HEK293 (cell line): ENCODE measurements around the gene PEX10.

Experiments
- HIC1 ChIP-seq: fragments of 450-650 bp; formaldehyde crosslinking; IDR thresholded peaks from 2 replicates; pipeline ENCODE4 v1.5.1; 2016; ENCODE audit warnings: missing biosample characterization, missing genetic modification characterization
- KLF16 ChIP-seq: fragments of 450-650 bp; formaldehyde crosslinking; IDR thresholded peaks from 2 replicates; pipeline ENCODE4 v1.5.1; 2017; ENCODE audit warnings: missing biosample characterization, missing genetic modification characterization
- ZNF140 ChIP-seq: fragments of 450-650 bp; formaldehyde crosslinking; IDR thresholded peaks from 2 replicates; pipeline ENCODE4 v1.5.1; 2016; ENCODE audit warnings: missing biosample characterization, missing genetic modification characterization
- ZNF747 ChIP-seq: fragments of 450-650 bp; formaldehyde crosslinking; IDR thresholded peaks from 2 replicates; pipeline ENCODE4 v1.5.1; 2016; ENCODE audit warnings: missing biosample characterization, missing genetic modification characterization
- ZNF785 ChIP-seq: fragments of 450-650 bp; formaldehyde crosslinking; IDR thresholded peaks from 2 replicates; pipeline ENCODE4 v1.5.1; 2016; ENCODE audit warnings: missing biosample characterization, missing genetic modification characterization
- TF ChIP-seq, protein P1 (sequence below): fragments of 450-650 bp; formaldehyde crosslinking; IDR thresholded peaks from 2 replicates; pipeline ENCODE4 v1.5.1; 2016; ENCODE audit warnings: missing biosample characterization, missing genetic modification characterization

- TF ChIP-seq ZNF785 (tag by site-specific recombination) (no peak), HIC1 (no peak), ZNF140 (no peak), ZNF747 (no peak), KLF16 (no peak)
- TF ChIP-seq, protein P1, sequence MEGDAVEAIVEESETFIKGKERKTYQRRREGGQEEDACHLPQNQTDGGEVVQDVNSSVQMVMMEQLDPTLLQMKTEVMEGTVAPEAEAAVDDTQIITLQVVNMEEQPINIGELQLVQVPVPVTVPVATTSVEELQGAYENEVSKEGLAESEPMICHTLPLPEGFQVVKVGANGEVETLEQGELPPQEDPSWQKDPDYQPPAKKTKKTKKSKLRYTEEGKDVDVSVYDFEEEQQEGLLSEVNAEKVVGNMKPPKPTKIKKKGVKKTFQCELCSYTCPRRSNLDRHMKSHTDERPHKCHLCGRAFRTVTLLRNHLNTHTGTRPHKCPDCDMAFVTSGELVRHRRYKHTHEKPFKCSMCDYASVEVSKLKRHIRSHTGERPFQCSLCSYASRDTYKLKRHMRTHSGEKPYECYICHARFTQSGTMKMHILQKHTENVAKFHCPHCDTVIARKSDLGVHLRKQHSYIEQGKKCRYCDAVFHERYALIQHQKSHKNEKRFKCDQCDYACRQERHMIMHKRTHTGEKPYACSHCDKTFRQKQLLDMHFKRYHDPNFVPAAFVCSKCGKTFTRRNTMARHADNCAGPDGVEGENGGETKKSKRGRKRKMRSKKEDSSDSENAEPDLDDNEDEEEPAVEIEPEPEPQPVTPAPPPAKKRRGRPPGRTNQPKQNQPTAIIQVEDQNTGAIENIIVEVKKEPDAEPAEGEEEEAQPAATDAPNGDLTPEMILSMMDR = no peak
Observed at GRCh38 chr1:2408456-2408855, 3.9 kb downstream of the PEX10 start.
